HFFc6 (cell line): Measurements from ENCODE around the gene KCP. TPM values are rescaled to one million over a fixed set of nuclear protein-coding genes. Genes with fewer than 3 reads are reported as not detected.
"Not testable (repeated sequence)": the region's sequence is repeated elsewhere in the genome, so short reads cannot be mapped to it uniquely, and the experiment has no call there.

Experiments
- DNase-seq: peaks from one replicate; pipeline ENCODE4 v3.0.0-alpha.2; 2018
- H3K27ac Mint-ChIP-seq: 2 replicates; pipeline ENCODE4 v1.8.0; 2020; ENCODE audit warnings: mild to moderate bottlenecking, mixed read lengths
- H3K27me3 Mint-ChIP-seq: 2 replicates; pipeline ENCODE4 v1.8.0; 2021; ENCODE audit warnings: mild to moderate bottlenecking, moderate library complexity, mixed read lengths; ENCODE audit not compliant: insufficient read depth
- H3K36me3 Mint-ChIP-seq: 2 replicates; pipeline ENCODE4 v1.8.0; 2021; ENCODE audit warnings: low read depth, mixed read lengths
- H3K4me1 Mint-ChIP-seq: 2 replicates; pipeline ENCODE4 v1.8.0; 2020; ENCODE audit warnings: low read depth, mixed read lengths
- H3K4me3 Mint-ChIP-seq: 2 replicates; pipeline ENCODE4 v1.8.0; 2020; ENCODE audit warnings: mild to moderate bottlenecking, moderate library complexity, mixed read lengths
- H3K9me3 Mint-ChIP-seq: 2 replicates; pipeline ENCODE4 v1.8.0; 2020; ENCODE audit warnings: mild to moderate bottlenecking, mixed read lengths
- CTCF ChIP-seq: fragments of 200-600 bp; sonication (generic); IDR thresholded peaks from 2 replicates; pipeline ENCODE4 v1.5.0; 2021; ENCODE audit warnings: antibody characterized with exemption, mild to moderate bottlenecking
- total RNA-seq, 6 experiments: library from RNA; stranded (reverse); fragmentation: NEBNext Ultra II Directional; extraction: Animal tissue kit (Norgen Biotek cat#: 25700); gene quantifications; 2 replicates in 1 of 6; 3 replicates in 5 of 6; pipeline ENCODE4 v1.2.3, GENCODE V29; 2021

The KCP gene
- total RNA-seq, 6 experiments from 2014 or later, result 0.05 to 0.07 TPM; not detected in 4

GRCh38 chr7:128915841-128916642 is 5.5 kb upstream of the KCP start:
- DNase-seq, result no peak
- Mint-ChIP-seq H3K27me3 (peaks cover 57% of the 10 kb centered on the region), H3K9me3 (no peaks in the 10 kb centered on the region), H3K27ac (no peak overlapping the region), H3K4me3 (no peak overlapping the region), H3K36me3 (no peaks in the 10 kb centered on the region), H3K4me1 (peaks cover 5% of the 10 kb centered on the region; the same call in 1 of the 2 replicates)
- TF ChIP-seq CTCF, result no peak

GRCh38 chr7:128915271-128915819 is 4.8 kb upstream of the KCP start:
- H3K4me3 Mint-ChIP-seq, result no peak overlapping the region
- no peaks in the 10 kb centered on the region for H3K9me3 Mint-ChIP-seq
- DNase-seq, result no peak
- no peak overlapping the region for H3K27ac Mint-ChIP-seq
- no peaks in the 10 kb centered on the region for H3K36me3 Mint-ChIP-seq
- peaks cover 5% of the 10 kb centered on the region; the same call in 1 of the 2 replicates for H3K4me1 Mint-ChIP-seq
- TF ChIP-seq CTCF, result no peak
- H3K27me3 Mint-ChIP-seq, result peaks cover 54% of the 10 kb centered on the region

GRCh38 chr7:128914566-128915151 is 4.2 kb upstream of the KCP start:
- Mint-ChIP-seq H3K27me3 (peaks cover 53% of the 10 kb centered on the region), H3K4me3 (no peak overlapping the region), H3K36me3 (no peaks in the 10 kb centered on the region), H3K27ac (no peak overlapping the region), H3K9me3 (no peaks in the 10 kb centered on the region), H3K4me1 (peaks cover 9% of the 10 kb centered on the region)
- DNase-seq, result no peak
- TF ChIP-seq CTCF, result no peak

GRCh38 chr7:128913870-128914565 is 3.5 kb upstream of the KCP start:
- Mint-ChIP-seq H3K4me1 (peaks cover 16% of the 10 kb centered on the region), H3K4me3 (no peak overlapping the region), H3K27ac (no peak overlapping the region), H3K36me3 (no peaks in the 10 kb centered on the region), H3K27me3 (peaks cover 52% of the 10 kb centered on the region), H3K9me3 (no peaks in the 10 kb centered on the region)
- DNase-seq, result no peak
- TF ChIP-seq CTCF, result no peak

GRCh38 chr7:128912709-128913495 is 2.4 kb upstream of the KCP start:
- not testable (repeated sequence) for H3K27ac Mint-ChIP-seq, H3K36me3 Mint-ChIP-seq, DNase-seq, H3K9me3 Mint-ChIP-seq, H3K4me3 Mint-ChIP-seq
- Mint-ChIP-seq H3K27me3 (peaks cover 45% of the 10 kb centered on the region), H3K4me1 (peaks cover 18% of the 10 kb centered on the region)
